22Rv1 (cell line): ENCODE results near the gene TMEM14A.

Experiments used
- H3K27ac ChIP-seq: fragments of 450-650 bp; 2 replicates; pipeline ENCODE4 v1.5.1; 2017
- CTCF ChIP-seq: fragments of 450-650 bp; IDR thresholded peaks from 2 replicates; pipeline ENCODE4 v1.5.1; 2017; ENCODE audit warnings: mild to moderate bottlenecking
- ZFX ChIP-seq: fragments of 450-650 bp; IDR thresholded peaks from 2 replicates; pipeline ENCODE4 v1.6.1; 2017; ENCODE audit warnings: antibody characterized with exemption, borderline replicate concordance

The TMEM14A gene

GRCh38 chr6:52670502-52671409, at the start of gene TMEM14A:
Gene TMEM14A (plus strand): TSS chr6:52671113. CDS start chr6:52677103, 5,990 bp downstream.
- peak within 1 kb of the TSS; percentile 62 for H3K27ac ChIP-seq
- TF ChIP-seq CTCF (no peak), ZFX (no peak)

- H3K27ac ChIP-seq = no peak overlapping the region
- no peak for TF ChIP-seq ZFX
- TF ChIP-seq CTCF = no peak
Measured at GRCh38 chr6:52621631-52622030, 49.3 kb upstream of the TMEM14A start.

GRCh38 chr6:52622810-52623209, 48.1 kb upstream of the TMEM14A start:
- TF ChIP-seq CTCF = no peak
- no peak for TF ChIP-seq ZFX
- H3K27ac ChIP-seq = no peak overlapping the region

- H3K27ac ChIP-seq = no peak overlapping the region
- TF ChIP-seq CTCF = no peak
- no peak for TF ChIP-seq ZFX
Measured at GRCh38 chr6:52632011-52632410, 38.9 kb upstream of the TMEM14A start.

GRCh38 chr6:52634211-52634610, 36.7 kb upstream of the TMEM14A start:
- H3K27ac ChIP-seq = no peak overlapping the region

GRCh38 chr6:52635049-52635577, 35.8 kb upstream of the TMEM14A start:
- no peak for TF ChIP-seq ZFX
- no peak for TF ChIP-seq CTCF
- H3K27ac ChIP-seq = no peak overlapping the region

More at GRCh38 chr6:52634211-52634610, 36.7 kb upstream of the TMEM14A start:
- no peak for TF ChIP-seq ZFX
- TF ChIP-seq CTCF = no peak

GRCh38 chr6:52636830-52637229, 34.1 kb upstream of the TMEM14A start:
- TF ChIP-seq CTCF = no peak
- no peak for TF ChIP-seq ZFX

More at GRCh38 chr6:52636830-52637229, 34.1 kb upstream of the TMEM14A start:
- no peak overlapping the region for H3K27ac ChIP-seq
